ENCODE data around the gene PAX8.

PAX8 gene

GRCh38 chr2:113180131-113180946, 98.4 kb downstream of the PAX8 start:
- DNase-seq, result no peak

GRCh38 chr2:113179446-113180045, 99.2 kb downstream of the PAX8 start:
- DNase-seq, result no peak

- peak; percentile 43 for DNase-seq
Observed at GRCh38 chr2:113178891-113179290, 99.8 kb downstream of the PAX8 start.

- no peak for DNase-seq
Observed at GRCh38 chr2:113178069-113178746, 100.5 kb downstream of the PAX8 start.

- no peak for DNase-seq
Observed at GRCh38 chr2:113176696-113177355, 101.9 kb downstream of the PAX8 start.

GRCh38 chr2:113175736-113176695, 102.7 kb downstream of the PAX8 start:
- peak; percentile 41 for DNase-seq

GRCh38 chr2:113175042-113175628, 103.6 kb downstream of the PAX8 start:
- DNase-seq, result peak; percentile 82

GRCh38 chr2:113174376-113174750, 104.4 kb downstream of the PAX8 start:
- DNase-seq, result no peak

- peak; percentile 86 for DNase-seq
Observed at GRCh38 chr2:113173542-113174375, 105.0 kb downstream of the PAX8 start, which contains the start of gene PSD4. TSS of gene PSD4 (plus strand) at chr2:113173971. CDS start at chr2:113182457, 8,486 bp downstream.

GRCh38 chr2:113172721-113173541, 105.8 kb downstream of the PAX8 start:
- DNase-seq, result no peak

GRCh38 chr2:113171334-113172075, 107.2 kb downstream of the PAX8 start:
- DNase-seq, result no peak

- DNase-seq, result no peak
Observed at GRCh38 chr2:113169586-113169985, 109.1 kb downstream of the PAX8 start.

- DNase-seq, result peak; percentile 65
Observed at GRCh38 chr2:113169002-113169530, 109.7 kb downstream of the PAX8 start.

GRCh38 chr2:113167962-113168340, 110.8 kb downstream of the PAX8 start:
- no peak for DNase-seq

- DNase-seq, result peak; percentile 51
Observed at GRCh38 chr2:113167115-113167932, 111.4 kb downstream of the PAX8 start.

GRCh38 chr2:113166187-113166645, 112.5 kb downstream of the PAX8 start:
- no peak for DNase-seq
